Neural cell (in vitro differentiated cells): Measurements from ENCODE around the gene MAGI2.

Experiments used
- EP300 ChIP-seq: fragments of 450-650 bp; conservative IDR thresholded peaks from 2 replicates; pipeline ENCODE4 v1.6.1; 2014; ENCODE audit warnings: antibody characterized with exemption, mild to moderate bottlenecking, moderate library complexity; ENCODE audit not compliant: poor library complexity, severe bottlenecking
- EZH2 ChIP-seq: fragments of 200-600, 300-800 bp; shearing (Covaris generic), sonication (generic); IDR thresholded peaks from 2 replicates; pipeline ENCODE4 v1.6.1; 2014; ENCODE audit warnings: antibody characterized with exemption, low read length, borderline replicate concordance, mild to moderate bottlenecking; ENCODE audit not compliant: insufficient read depth, poor library complexity, severe bottlenecking
- TF ChIP-seq, protein P1 (sequence below): fragments of 450-650 bp; IDR thresholded peaks from 2 replicates; pipeline ENCODE4 v1.5.1; 2014; ENCODE audit warnings: antibody characterized with exemption, mild to moderate bottlenecking, moderate library complexity; ENCODE audit not compliant: poor library complexity, severe bottlenecking

DNA sequence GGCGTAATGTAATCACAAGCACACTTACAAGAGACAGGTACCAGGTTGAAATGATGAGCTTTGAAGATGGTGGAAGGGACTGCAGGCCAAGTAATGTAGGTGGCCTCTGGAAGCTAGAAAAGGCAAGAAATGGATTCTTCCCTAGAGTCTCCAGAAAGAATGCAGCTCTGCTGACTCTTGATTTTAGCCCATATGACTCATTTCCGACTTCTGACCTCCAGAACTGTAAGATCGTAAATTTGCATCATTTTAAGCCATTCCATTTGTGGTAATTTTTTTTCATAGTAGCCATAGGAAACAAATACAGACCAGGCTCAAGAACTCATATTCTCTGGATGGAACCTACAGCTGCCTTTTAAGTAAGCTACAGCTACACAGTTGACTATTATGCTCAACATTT is 315.5 kb downstream of the MAGI2 start:
- TF ChIP-seq, protein P1, sequence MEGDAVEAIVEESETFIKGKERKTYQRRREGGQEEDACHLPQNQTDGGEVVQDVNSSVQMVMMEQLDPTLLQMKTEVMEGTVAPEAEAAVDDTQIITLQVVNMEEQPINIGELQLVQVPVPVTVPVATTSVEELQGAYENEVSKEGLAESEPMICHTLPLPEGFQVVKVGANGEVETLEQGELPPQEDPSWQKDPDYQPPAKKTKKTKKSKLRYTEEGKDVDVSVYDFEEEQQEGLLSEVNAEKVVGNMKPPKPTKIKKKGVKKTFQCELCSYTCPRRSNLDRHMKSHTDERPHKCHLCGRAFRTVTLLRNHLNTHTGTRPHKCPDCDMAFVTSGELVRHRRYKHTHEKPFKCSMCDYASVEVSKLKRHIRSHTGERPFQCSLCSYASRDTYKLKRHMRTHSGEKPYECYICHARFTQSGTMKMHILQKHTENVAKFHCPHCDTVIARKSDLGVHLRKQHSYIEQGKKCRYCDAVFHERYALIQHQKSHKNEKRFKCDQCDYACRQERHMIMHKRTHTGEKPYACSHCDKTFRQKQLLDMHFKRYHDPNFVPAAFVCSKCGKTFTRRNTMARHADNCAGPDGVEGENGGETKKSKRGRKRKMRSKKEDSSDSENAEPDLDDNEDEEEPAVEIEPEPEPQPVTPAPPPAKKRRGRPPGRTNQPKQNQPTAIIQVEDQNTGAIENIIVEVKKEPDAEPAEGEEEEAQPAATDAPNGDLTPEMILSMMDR: no peak
- no peak for TF ChIP-seq EP300
- no peak for TF ChIP-seq EZH2
